ENCODE data around the gene TNPO3. TPM values are rescaled to one million over a fixed set of nuclear protein-coding genes. Genes with fewer than 3 reads are reported as not detected.

The TNPO3 gene
- total and polyA plus RNA-seq, 2 experiments from 2014 or later, result 21.8 to 31.1 TPM

DNA sequence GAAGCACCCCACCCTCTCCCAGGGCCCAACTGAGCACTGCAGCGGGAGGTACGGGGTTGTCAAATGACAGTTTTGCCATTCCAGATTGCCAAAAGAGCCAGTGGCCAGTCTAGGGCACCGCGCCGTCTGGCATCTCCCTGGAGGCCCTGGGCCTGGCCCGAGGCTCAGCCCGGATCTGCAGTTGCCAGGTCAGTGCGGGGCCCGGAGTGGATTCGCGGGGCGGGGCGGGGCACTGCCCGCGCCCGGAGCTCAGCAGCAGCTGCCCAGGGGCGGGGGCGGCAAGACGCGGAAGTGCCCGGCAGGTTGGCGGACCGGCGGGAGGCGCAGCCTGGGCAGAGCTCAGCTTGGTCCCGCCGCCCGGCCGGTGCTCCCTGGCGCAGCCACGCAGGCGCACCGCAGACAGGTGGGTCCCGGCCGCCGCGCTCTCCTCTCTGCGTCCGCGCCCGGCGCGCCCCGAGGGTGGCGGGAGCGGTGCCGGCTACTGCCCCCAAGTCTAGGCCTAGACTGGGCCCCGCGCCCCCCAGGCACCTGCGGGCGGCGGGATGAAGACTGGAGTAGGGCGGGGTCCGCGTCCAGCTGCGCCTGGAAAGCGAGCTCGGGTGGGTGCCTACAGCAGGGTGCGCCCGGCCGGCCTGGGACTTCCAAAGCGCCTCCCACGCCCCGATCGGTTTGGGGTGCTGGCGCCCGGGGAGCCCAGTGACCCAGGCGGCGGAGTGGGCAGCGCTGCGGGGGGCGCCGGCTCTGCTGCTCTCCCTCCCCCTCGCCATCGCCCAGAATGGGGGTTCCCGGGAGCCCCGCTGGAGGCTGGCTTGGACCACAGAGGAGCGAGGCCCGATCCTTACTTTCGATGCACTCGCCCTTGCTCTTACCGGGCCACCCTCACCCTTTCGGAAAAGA lies 117.0 kb downstream of the TNPO3 start, which contains the start of gene IRF5:
Gene IRF5, plus strand, starts transcription at position 281 of the 897 bp plus-strand sequence. CDS start 4,155 bp downstream, outside the sequence.
- TF ChIP-seq, protein P1, sequence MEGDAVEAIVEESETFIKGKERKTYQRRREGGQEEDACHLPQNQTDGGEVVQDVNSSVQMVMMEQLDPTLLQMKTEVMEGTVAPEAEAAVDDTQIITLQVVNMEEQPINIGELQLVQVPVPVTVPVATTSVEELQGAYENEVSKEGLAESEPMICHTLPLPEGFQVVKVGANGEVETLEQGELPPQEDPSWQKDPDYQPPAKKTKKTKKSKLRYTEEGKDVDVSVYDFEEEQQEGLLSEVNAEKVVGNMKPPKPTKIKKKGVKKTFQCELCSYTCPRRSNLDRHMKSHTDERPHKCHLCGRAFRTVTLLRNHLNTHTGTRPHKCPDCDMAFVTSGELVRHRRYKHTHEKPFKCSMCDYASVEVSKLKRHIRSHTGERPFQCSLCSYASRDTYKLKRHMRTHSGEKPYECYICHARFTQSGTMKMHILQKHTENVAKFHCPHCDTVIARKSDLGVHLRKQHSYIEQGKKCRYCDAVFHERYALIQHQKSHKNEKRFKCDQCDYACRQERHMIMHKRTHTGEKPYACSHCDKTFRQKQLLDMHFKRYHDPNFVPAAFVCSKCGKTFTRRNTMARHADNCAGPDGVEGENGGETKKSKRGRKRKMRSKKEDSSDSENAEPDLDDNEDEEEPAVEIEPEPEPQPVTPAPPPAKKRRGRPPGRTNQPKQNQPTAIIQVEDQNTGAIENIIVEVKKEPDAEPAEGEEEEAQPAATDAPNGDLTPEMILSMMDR (IDR thresholded peaks at IDR 0.05; ENCODE audit: low read depth, low read length), result no peak
- H3K36me3 ChIP-seq, result no peaks in the 10 kb centered on the region
- H3K9me3 ChIP-seq (ENCODE audit: low read depth), result no peaks in the 10 kb centered on the region
- peaks cover 85% of the 10 kb centered on the region for H3K27me3 ChIP-seq
- peak in 1 of 2 donors; percentile 52 for DNase-seq (ENCODE audit: low read depth in 1 of 2, low spot score in 1 of 2)
- peak within 1 kb of the TSS; percentile 39 for H3K4me3 ChIP-seq
- no peaks in the 10 kb centered on the region for H3K4me1 ChIP-seq (ENCODE audit: low read depth)
- H3K27ac ChIP-seq, result no peak within 1 kb of the TSS

DNA sequence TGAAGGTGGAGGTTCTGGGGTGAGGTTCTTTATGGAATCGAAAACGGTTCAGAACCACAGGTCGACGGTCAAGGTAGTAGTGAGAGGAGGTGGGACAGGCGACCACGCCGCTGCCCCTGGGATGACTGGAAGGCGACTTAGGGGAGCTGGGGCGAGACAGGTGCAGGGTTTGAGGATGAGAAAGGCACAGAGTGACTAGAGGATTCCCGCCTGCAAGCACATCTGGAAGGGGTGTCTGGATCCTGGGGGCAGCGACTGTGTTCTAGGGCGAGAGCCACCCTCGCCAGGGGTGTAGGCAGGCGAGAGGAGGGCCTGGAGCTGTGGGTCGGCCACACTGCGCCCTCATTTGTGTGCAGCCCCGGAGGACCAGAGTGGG lies 117.7 kb downstream of the TNPO3 start:
- no peaks in the 10 kb centered on the region for H3K9me3 ChIP-seq (ENCODE audit: low read depth)
- H3K4me3 ChIP-seq, result no peak overlapping the region
- H3K36me3 ChIP-seq, result no peaks in the 10 kb centered on the region
- H3K4me1 ChIP-seq (ENCODE audit: low read depth), result no peaks in the 10 kb centered on the region
- TF ChIP-seq, protein P1 (IDR thresholded peaks at IDR 0.05; ENCODE audit: low read depth, low read length), result no peak
- H3K27me3 ChIP-seq, result peaks cover 86% of the 10 kb centered on the region
- DNase-seq (ENCODE audit: low read depth in 1 of 2, low spot score in 1 of 2), result no peak
- H3K27ac ChIP-seq, result no peak overlapping the region

DNA sequence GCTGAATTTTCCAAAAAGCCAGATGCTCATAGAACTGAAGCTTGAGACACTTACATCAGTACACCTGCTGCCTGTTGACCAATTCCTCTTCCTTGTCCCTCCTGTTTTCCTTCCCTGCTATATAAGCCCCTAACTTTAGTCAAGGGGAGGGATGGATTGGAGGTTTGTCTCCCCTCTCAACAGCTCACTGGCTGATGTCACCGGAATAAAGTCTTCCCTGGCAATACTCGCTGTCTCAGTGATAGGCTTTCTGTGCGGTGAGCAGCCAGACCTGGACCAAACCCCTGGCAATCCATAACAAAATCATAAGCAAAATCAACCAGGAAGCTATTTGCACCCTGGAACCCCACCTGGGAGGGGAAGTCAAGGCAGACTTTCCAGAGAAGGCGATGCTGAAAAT lies 118.1 kb downstream of the TNPO3 start:
- Histone ChIP-seq H3K27ac (no peak overlapping the region), H3K4me1 (ENCODE audit: low read depth) (no peaks in the 10 kb centered on the region), H3K4me3 (no peak overlapping the region), H3K36me3 (no peaks in the 10 kb centered on the region), H3K27me3 (peaks cover 84% of the 10 kb centered on the region), H3K9me3 (ENCODE audit: low read depth) (no peaks in the 10 kb centered on the region)
- TF ChIP-seq, protein P1 (IDR thresholded peaks at IDR 0.05; ENCODE audit: low read depth, low read length), result no peak
- no peak for DNase-seq (ENCODE audit: low read depth in 1 of 2, low spot score in 1 of 2)

DNA sequence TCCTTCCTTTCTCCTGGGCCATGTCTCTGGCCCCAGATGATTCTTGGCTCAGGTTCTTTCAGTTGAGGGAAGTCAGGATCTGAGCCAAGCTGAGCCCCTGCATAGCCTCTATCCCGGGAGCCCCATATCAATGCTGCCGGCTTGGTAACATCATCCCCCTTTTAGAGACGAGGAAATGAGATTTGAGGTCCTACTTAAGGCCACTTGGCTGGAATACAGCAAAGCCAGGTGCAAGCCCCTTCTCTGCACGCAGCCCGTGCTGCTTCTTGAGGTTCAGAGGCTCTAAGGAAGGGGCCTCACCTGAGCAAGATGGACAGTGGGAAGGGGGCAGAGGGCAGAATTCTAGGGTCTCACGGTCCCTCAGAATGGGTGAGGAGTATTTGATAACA lies 119.6 kb downstream of the TNPO3 start:
- TF ChIP-seq, protein P1 (IDR thresholded peaks at IDR 0.05; ENCODE audit: low read depth, low read length), result no peak
- no peak overlapping the region for H3K27ac ChIP-seq
- DNase-seq (ENCODE audit: low read depth in 1 of 2, low spot score in 1 of 2), result no peak
- H3K36me3 ChIP-seq, result no peaks in the 10 kb centered on the region
- peaks cover 69% of the 10 kb centered on the region for H3K27me3 ChIP-seq
- no peaks in the 10 kb centered on the region for H3K4me1 ChIP-seq (ENCODE audit: low read depth)
- H3K4me3 ChIP-seq, result no peak overlapping the region
- H3K9me3 ChIP-seq (ENCODE audit: low read depth), result no peaks in the 10 kb centered on the region

DNA sequence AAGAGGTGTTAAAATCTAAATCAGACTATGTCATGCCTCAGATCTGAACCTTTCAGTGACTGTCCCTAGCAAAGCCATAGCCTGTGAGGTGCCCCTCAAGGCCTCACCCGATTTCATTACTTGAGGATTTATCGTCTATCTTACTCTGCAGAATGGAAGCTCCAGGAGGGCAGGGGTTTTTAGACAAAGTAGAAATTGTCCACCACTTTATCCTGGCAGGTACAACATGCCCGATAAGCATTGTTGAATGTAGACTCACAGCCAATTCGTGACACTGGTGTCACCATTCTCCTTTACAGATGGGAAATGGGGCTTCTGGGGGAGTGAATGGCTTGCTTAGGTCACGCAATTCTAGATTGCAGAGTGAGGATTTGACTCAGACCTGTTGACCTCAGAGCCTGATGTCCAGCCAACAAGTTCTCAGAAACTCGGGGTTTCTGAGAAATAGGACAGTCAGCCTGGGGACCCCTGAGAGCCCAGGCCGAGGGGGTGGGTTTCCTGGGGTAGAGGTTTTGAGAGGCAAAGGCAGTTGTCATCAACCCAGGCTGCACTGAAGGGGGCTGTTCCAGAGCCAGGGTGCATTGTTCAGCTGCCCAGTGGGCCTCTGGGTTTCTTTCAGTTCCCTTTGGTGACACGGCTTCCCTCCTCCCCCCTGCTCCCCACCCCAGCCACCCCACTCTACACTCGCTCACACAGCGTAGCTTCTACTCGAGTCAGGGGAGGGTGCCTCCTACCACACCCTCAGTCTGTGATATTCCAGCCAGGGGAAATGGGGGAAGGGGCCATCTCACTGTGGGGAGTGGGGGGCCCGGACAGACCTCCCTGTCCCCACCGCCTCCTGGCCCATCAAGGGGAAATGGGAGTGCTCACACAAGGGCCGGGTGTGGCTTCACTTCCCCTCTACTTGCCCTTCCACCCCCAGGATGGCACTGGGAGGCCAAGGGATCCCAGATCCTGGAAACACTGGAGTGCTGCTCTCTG lies 120.3 kb downstream of the TNPO3 start:
- no peak overlapping the region for H3K4me3 ChIP-seq
- TF ChIP-seq, protein P1 (IDR thresholded peaks at IDR 0.05; ENCODE audit: low read depth, low read length), result no peak
- H3K36me3 ChIP-seq, result no peaks in the 10 kb centered on the region
- H3K9me3 ChIP-seq (ENCODE audit: low read depth), result no peaks in the 10 kb centered on the region
- H3K4me1 ChIP-seq (ENCODE audit: low read depth), result no peaks in the 10 kb centered on the region
- H3K27me3 ChIP-seq, result peaks cover 62% of the 10 kb centered on the region
- no peak overlapping the region for H3K27ac ChIP-seq
- DNase-seq (ENCODE audit: low read depth in 1 of 2, low spot score in 1 of 2), result no peak

Data from cardiac muscle cell (in vitro differentiated cells and primary cell).